SU-DHL-6 (cell line): ENCODE measurements around the gene SNX10.

Source experiments
- H2AFZ ChIP-seq: fragments of 200-600 bp; sonication (generic); 2 replicates; pipeline ENCODE4 v1.6.1; 2014; ENCODE audit warnings: low read depth, mild to moderate bottlenecking, moderate library complexity, mixed read lengths, antibody characterized with exemption, low read length; ENCODE audit not compliant: severe bottlenecking
- H3F3A ChIP-seq: fragments of 200-600 bp; shearing (Covaris generic); 2 replicates; pipeline ENCODE4 v1.6.0; 2016; ENCODE audit warnings: antibody characterized with exemption, mild to moderate bottlenecking; ENCODE audit not compliant: insufficient read depth
- H3K27ac ChIP-seq: fragments of 200-600 bp; sonication (generic); 2 replicates; pipeline ENCODE4 v1.5.1; 2016; ENCODE audit warnings: low read depth, mild to moderate bottlenecking, low read length, moderate library complexity, mixed read lengths
- H3K27me3 ChIP-seq: fragments of 200-600 bp; sonication (generic), shearing (Covaris generic); 2 replicates; pipeline ENCODE4 v1.6.0; 2014; ENCODE audit warnings: mild to moderate bottlenecking, low read length
- H3K36me3 ChIP-seq: fragments of 200-600 bp; sonication (generic); 2 replicates; pipeline ENCODE4 v1.6.1; 2014; ENCODE audit warnings: mild to moderate bottlenecking, low read length, mixed read lengths
- H3K4me2 ChIP-seq: fragments of 300-600, 200-600 bp; shearing (Covaris generic), sonication (generic); 2 replicates; pipeline ENCODE4 v1.6.0; 2014; ENCODE audit warnings: low read length, low read depth, mild to moderate bottlenecking; ENCODE audit not compliant: poor library complexity, severe bottlenecking
- H3K4me3 ChIP-seq: fragments of 200-600 bp; sonication (generic); 2 replicates; pipeline ENCODE4 v1.5.1; 2014; ENCODE audit warnings: antibody characterized with exemption, low read length, mild to moderate bottlenecking, mixed read lengths; ENCODE audit not compliant: insufficient read depth, poor library complexity, severe bottlenecking
- H3K79me2 ChIP-seq: fragments of 200-600 bp; sonication (generic); 2 replicates; pipeline ENCODE4 v1.6.1; 2014; ENCODE audit warnings: mild to moderate bottlenecking, low read length, moderate library complexity; ENCODE audit not compliant: insufficient read depth
- H3K9ac ChIP-seq: fragments of 200-600 bp; sonication (generic); 2 replicates; pipeline ENCODE4 v1.7.0; 2014; ENCODE audit warnings: mild to moderate bottlenecking, low read length
- H3K9me2 ChIP-seq: fragments of 200-600 bp; sonication (generic); replicated peaks from 2 replicates; pipeline ENCODE4 v1.6.1; 2014; ENCODE audit warnings: low read length; ENCODE audit not compliant: insufficient read depth
- H3K9me3 ChIP-seq: fragments of 200-600 bp; sonication (generic); 2 replicates; pipeline ENCODE4 v1.6.1; 2014; ENCODE audit warnings: low read length, mixed read lengths; ENCODE audit not compliant: insufficient read depth
- H4K20me1 ChIP-seq: fragments of 200-600 bp; sonication (generic); 2 replicates; pipeline ENCODE4 v1.6.1; 2014; ENCODE audit warnings: low read depth, mild to moderate bottlenecking, antibody characterized with exemption, low read length, moderate library complexity, mixed read lengths
- EZH2phosphoT487 ChIP-seq: fragments of 200-600 bp; sonication (generic), shearing (Covaris generic); conservative IDR thresholded peaks from 2 replicates; pipeline ENCODE4 v1.6.1; 2018; ENCODE audit warnings: mild to moderate bottlenecking, antibody characterized with exemption, low read length, moderate library complexity, mixed read lengths
- TF ChIP-seq, protein P1 (sequence below): fragments of 200-600 bp; sonication (generic); IDR thresholded peaks from one replicate; pipeline ENCODE4 v1.5.1; 2017; ENCODE audit warnings: antibody characterized with exemption, mild to moderate bottlenecking, low read length, moderate library complexity; ENCODE audit not compliant: insufficient read depth, poor library complexity, severe bottlenecking

The SNX10 gene

GRCh38 chr7:26340476-26341018 is 48.9 kb downstream of the SNX10 start:
- H3K4me3 ChIP-seq, result no peak overlapping the region
- H4K20me1 ChIP-seq, result no peaks in the 10 kb centered on the region
- peaks cover 90% of the 10 kb centered on the region for H3K79me2 ChIP-seq
- no peak overlapping the region for H3K4me2 ChIP-seq
- peak overlapping the region; percentile 32; the same call in 1 of the 2 replicates for H3K27ac ChIP-seq
- H3K27me3 ChIP-seq, result no peaks in the 10 kb centered on the region
- peaks cover 22% of the 10 kb centered on the region for H3F3A ChIP-seq
- TF ChIP-seq, protein P1, sequence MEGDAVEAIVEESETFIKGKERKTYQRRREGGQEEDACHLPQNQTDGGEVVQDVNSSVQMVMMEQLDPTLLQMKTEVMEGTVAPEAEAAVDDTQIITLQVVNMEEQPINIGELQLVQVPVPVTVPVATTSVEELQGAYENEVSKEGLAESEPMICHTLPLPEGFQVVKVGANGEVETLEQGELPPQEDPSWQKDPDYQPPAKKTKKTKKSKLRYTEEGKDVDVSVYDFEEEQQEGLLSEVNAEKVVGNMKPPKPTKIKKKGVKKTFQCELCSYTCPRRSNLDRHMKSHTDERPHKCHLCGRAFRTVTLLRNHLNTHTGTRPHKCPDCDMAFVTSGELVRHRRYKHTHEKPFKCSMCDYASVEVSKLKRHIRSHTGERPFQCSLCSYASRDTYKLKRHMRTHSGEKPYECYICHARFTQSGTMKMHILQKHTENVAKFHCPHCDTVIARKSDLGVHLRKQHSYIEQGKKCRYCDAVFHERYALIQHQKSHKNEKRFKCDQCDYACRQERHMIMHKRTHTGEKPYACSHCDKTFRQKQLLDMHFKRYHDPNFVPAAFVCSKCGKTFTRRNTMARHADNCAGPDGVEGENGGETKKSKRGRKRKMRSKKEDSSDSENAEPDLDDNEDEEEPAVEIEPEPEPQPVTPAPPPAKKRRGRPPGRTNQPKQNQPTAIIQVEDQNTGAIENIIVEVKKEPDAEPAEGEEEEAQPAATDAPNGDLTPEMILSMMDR, result no peak
- TF ChIP-seq EZH2phosphoT487, result no peak
- H3K36me3 ChIP-seq, result peaks cover 5% of the 10 kb centered on the region; the same call in 1 of the 2 replicates
- no peaks in the 10 kb centered on the region for H3K9me2 ChIP-seq
- H3K9me3 ChIP-seq, result no peaks in the 10 kb centered on the region
- H2AFZ ChIP-seq, result no peak overlapping the region
- H3K9ac ChIP-seq, result no peak overlapping the region

- Histone ChIP-seq H3K27ac (no peak overlapping the region), H3K36me3 (peaks cover 14% of the 10 kb centered on the region), H3K9ac (no peak overlapping the region), H3F3A (peaks cover 4% of the 10 kb centered on the region; the same call in 1 of the 2 replicates), H3K27me3 (no peaks in the 10 kb centered on the region), H3K9me2 (no peaks in the 10 kb centered on the region), H3K79me2 (peaks cover 69% of the 10 kb centered on the region), H4K20me1 (no peaks in the 10 kb centered on the region), H2AFZ (no peak overlapping the region), H3K4me3 (no peak overlapping the region), H3K9me3 (no peaks in the 10 kb centered on the region), H3K4me2 (no peak overlapping the region)
- TF ChIP-seq EZH2phosphoT487, result no peak
- TF ChIP-seq, protein P1, result no peak
These were observed 51.7 kb downstream of the SNX10 start for GRCh38 chr7:26343320-26343832.

DNA sequence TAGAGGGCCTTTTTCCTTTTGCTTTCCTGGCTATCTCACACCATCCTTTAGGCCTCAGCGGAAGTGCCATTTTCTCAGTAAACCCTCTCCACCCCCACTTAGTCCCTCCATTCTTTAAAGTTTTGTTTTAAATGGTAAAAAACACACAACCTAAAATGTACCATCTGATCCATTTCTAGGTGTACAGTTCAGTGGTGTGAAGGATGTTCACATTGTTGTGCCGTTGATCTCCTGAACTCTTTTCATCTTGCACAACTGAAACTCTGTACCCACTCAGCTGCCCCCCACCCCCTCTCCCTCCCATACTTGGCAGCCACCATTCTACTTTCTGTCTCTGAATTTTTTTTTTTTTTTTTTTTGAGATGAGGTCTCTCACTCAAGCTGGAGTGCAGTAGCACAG is 52.2 kb downstream of the SNX10 start:
- Histone ChIP-seq H3K27me3 (no peaks in the 10 kb centered on the region), H3K27ac (no peak overlapping the region), H3K4me3 (no peak overlapping the region), H3K9me2 (no peaks in the 10 kb centered on the region), H4K20me1 (no peaks in the 10 kb centered on the region), H3K4me2 (no peak overlapping the region), H3K36me3 (peaks cover 18% of the 10 kb centered on the region), H3K9ac (no peak overlapping the region), H3K9me3 (no peaks in the 10 kb centered on the region), H3F3A (peaks cover 4% of the 10 kb centered on the region; the same call in 1 of the 2 replicates), H2AFZ (no peak overlapping the region), H3K79me2 (peaks cover 65% of the 10 kb centered on the region)
- TF ChIP-seq, protein P1, result no peak
- no peak for TF ChIP-seq EZH2phosphoT487
